ENCODE measurements around the gene TXNDC5.

The TXNDC5 gene

GRCh38 chr6:7914991-7915789 lies 4.6 kb upstream of the TXNDC5 start:
- Histone ChIP-seq H3K27me3 (peaks cover 49% of the 10 kb centered on the region), H3K4me1 (ENCODE audit: control insufficient read depth in 1 of 2, insufficient read depth in 1 of 2, low read depth in 1 of 2, low read length in 1 of 2) (peaks cover 0 to 4% of the 10 kb centered on the region in 2 experiments), H3K36me3 (no peaks in the 10 kb centered on the region), H3K9me3 (no peaks in the 10 kb centered on the region), H3K4me3 (ENCODE audit: low read depth in 1 of 2, low read length in 1 of 2) (no peak overlapping the region), H3K27ac (no peak overlapping the region)
- TF ChIP-seq, protein P1, sequence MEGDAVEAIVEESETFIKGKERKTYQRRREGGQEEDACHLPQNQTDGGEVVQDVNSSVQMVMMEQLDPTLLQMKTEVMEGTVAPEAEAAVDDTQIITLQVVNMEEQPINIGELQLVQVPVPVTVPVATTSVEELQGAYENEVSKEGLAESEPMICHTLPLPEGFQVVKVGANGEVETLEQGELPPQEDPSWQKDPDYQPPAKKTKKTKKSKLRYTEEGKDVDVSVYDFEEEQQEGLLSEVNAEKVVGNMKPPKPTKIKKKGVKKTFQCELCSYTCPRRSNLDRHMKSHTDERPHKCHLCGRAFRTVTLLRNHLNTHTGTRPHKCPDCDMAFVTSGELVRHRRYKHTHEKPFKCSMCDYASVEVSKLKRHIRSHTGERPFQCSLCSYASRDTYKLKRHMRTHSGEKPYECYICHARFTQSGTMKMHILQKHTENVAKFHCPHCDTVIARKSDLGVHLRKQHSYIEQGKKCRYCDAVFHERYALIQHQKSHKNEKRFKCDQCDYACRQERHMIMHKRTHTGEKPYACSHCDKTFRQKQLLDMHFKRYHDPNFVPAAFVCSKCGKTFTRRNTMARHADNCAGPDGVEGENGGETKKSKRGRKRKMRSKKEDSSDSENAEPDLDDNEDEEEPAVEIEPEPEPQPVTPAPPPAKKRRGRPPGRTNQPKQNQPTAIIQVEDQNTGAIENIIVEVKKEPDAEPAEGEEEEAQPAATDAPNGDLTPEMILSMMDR (IDR thresholded peaks at IDR 0.05): no peak

DNA sequence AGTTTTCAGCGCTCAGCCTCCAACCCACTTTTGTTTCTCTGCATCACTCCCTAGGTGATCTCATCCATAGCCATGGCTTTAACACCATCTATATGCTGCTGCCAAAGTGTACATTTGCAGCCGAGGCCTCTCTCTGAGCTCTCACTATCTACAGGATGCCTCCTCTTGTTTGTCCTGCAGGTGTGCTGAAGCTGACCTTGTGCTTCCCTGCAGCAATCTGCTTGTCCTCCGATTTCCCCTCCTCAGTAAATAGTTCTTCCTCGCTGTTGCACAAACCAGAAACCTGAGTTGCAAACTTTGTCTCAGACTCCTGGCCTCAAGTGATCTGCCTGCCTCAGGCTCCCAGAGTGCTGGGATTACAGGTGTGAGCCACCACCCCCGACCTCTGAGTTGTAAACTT lies 3.7 kb upstream of the TXNDC5 start:
- H3K9me3 ChIP-seq: no peaks in the 10 kb centered on the region
- no peaks in the 10 kb centered on the region for H3K36me3 ChIP-seq
- H3K4me1 ChIP-seq (ENCODE audit: control insufficient read depth in 1 of 2, insufficient read depth in 1 of 2, low read depth in 1 of 2, low read length in 1 of 2): peaks cover 6 to 10% of the 10 kb centered on the region in 2 experiments
- peaks cover 58% of the 10 kb centered on the region for H3K27me3 ChIP-seq
- H3K27ac ChIP-seq: no peak overlapping the region
- TF ChIP-seq, protein P1 (IDR thresholded peaks at IDR 0.05): no peak
- no peak overlapping the region for H3K4me3 ChIP-seq (ENCODE audit: low read depth in 1 of 2, low read length in 1 of 2)

GRCh38 chr6:7912736-7913517 lies 2.3 kb upstream of the TXNDC5 start:
- H3K4me1 ChIP-seq (ENCODE audit: control insufficient read depth in 1 of 2, insufficient read depth in 1 of 2, low read depth in 1 of 2, low read length in 1 of 2): peaks cover 9 to 14% of the 10 kb centered on the region in 2 experiments
- peaks cover 63% of the 10 kb centered on the region for H3K27me3 ChIP-seq
- H3K27ac ChIP-seq: no peak overlapping the region
- no peaks in the 10 kb centered on the region for H3K9me3 ChIP-seq
- TF ChIP-seq, protein P1 (IDR thresholded peaks at IDR 0.05): no peak
- H3K36me3 ChIP-seq: no peaks in the 10 kb centered on the region
- H3K4me3 ChIP-seq (ENCODE audit: low read depth in 1 of 2, low read length in 1 of 2): no peak overlapping the region

- Histone ChIP-seq H3K9me3 (no peaks in the 10 kb centered on the region), H3K27me3 (peaks cover 63% of the 10 kb centered on the region), H3K36me3 (no peaks in the 10 kb centered on the region), H3K4me1 (ENCODE audit: control insufficient read depth in 1 of 2, insufficient read depth in 1 of 2, low read depth in 1 of 2, low read length in 1 of 2) (peaks cover 9 to 14% of the 10 kb centered on the region in 2 experiments), H3K4me3 (ENCODE audit: low read depth in 1 of 2, low read length in 1 of 2) (no peak overlapping the region), H3K27ac (no peak overlapping the region)
- TF ChIP-seq, protein P1 (IDR thresholded peaks at IDR 0.05): no peak
These were observed 1.4 kb upstream of the TXNDC5 start for GRCh38 chr6:7912024-7912423.

GRCh38 chr6:7911345-7911725 lies 747 bp upstream of the TXNDC5 start:
- Histone ChIP-seq H3K27ac (no peak overlapping the region), H3K9me3 (no peaks in the 10 kb centered on the region), H3K27me3 (peaks cover 63% of the 10 kb centered on the region), H3K36me3 (no peaks in the 10 kb centered on the region), H3K4me3 (ENCODE audit: low read depth in 1 of 2, low read length in 1 of 2) (peak overlapping the region; percentile 55 to 63), H3K4me1 (ENCODE audit: control insufficient read depth in 1 of 2, insufficient read depth in 1 of 2, low read depth in 1 of 2, low read length in 1 of 2) (peaks cover 9 to 14% of the 10 kb centered on the region in 2 experiments)
- TF ChIP-seq, protein P1 (IDR thresholded peaks at IDR 0.05): no peak
